Activated CD4-positive, alpha-beta T cell treated with anti-CD3 and anti-CD28 coated beads for 4 hours (primary cell): ENCODE results near the gene DAPK2.
"Not testable (repeated sequence)": the region's sequence is repeated elsewhere in the genome, so short reads cannot be mapped to it uniquely, and the experiment has no call there.

Experiments
- DNase-seq, 2 donors: peaks; one replicate each; pipeline ENCODE4 v3.0.0-alpha.2; 2020

The DAPK2 gene

DNA sequence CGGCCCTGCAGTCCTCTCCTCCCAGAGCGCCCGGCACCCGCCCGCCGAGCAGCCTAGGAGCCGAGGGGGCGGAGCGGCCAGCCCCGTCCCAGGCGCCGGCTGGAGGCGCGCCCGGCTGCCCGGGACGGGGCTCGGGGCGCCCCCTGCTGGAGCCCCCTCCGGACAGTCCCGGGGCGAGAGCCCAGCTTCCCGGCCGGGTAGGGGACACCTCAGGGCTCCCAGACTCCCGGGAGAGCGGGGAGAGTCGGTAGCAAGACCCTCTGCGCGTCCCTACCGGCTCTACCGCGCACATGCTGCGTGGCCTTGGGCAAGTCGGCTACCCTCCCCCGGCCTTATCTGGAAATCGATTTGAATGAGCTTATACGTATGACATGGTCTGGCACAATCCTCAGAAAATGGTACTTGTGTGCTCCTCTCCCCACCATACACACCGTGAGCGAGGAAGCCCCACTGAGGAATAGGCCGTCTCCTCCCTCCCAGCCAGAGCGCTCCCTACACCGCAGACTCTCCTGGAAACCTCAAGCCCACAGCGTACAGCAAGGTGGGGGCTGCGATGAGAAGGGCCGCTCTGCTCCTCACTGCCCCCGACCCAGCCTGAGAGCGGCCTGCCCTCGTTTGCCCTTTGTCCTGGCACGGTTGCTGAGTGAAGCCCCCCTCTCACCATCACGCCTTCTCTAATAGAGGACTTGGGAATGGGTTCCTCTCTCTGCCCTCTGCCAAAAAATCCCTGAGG, at the start of gene DAPK2:
Gene DAPK2, minus strand, starts transcription at position 65 of the 733 bp plus-strand sequence. CDS start 6,224 bp downstream, outside the sequence.
- DNase-seq: peak; percentile 62 to 67

- DNase-seq: no peak
Measured at GRCh38 chr15:64095431-64095794, 49.1 kb upstream of the DAPK2 start.

DNA sequence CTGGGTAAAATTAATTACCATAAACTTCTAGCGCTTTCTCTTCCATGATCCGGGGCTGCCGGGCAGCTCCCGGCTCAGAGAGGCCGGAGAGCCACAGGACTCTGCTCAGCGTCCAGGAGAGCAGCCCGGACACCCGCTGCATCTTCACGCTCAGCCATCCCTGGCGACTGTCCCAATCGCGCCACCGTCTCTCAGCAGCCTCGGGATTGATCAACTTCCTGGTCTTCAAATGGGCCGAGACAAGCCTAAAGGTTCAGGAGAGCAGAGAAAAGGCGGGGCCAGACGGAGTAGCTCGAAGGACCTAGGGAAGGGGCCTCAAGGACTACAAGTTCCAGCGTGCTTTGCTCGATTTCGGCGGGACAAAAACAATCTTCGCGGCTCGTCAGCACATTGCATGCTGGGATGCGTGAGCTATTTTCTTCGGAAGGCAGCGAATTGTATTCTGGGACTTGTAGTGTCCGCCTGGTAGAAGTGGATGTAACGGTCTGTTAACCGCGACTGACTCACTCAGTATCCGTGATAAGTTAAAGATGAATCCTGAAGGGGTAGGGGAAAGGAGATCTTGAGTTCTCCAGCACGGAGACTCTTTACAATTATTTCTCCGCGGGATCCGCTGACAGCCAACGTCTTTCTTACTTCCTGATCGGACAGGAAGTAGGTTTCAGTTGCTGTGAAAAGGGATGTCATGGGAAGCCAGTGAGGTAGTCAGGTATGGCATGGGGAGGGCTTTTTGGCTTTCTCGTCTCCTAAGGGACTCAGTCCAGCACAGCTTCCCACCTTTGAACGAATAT, 47.5 kb upstream of the DAPK2 start, which contains the start of gene CIAO2A:
Gene CIAO2A, minus strand, starts transcription at position 212 of the 791 bp plus-strand sequence. Its CDS starts 70 bp downstream, at position 142.
- DNase-seq: peak; percentile 88 to 91

DNA sequence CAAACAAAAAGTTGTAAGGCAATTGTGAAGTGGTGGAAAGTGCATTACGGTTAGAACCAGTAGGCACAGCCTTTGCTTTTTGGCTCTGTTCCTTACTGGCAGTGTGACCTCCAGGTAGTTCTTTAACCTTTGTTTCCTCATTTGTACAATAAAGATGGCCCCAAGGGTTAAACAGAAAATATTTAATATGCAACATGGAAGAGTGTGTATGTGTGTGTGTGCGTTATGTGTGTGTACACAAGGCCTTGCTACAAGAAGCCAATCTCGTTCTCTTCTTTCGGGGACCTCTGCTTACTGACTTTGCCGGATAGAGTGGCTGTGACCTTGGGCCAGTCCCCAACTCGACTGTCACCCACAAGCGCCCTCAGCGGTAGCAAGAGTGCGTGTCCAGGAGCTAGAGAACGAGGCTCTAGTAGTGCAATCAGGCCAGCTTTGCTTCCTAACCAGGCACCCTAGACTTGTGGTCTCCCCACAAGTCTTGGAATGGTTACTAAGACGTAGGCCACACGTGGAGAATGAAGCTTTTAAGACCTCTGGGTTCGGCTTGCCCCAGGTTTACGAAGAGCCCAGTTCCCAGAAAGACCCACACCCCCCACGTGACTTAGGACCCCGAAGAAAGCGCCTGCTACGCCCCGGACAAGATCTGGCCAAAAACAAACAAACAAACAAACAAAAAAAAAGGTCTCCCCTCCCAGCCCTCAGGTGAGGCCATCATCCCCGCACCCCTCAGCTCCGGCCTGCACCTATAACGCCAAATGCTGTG, 46.8 kb upstream of the DAPK2 start:
- peak; percentile 11 to 24 for DNase-seq

DNA sequence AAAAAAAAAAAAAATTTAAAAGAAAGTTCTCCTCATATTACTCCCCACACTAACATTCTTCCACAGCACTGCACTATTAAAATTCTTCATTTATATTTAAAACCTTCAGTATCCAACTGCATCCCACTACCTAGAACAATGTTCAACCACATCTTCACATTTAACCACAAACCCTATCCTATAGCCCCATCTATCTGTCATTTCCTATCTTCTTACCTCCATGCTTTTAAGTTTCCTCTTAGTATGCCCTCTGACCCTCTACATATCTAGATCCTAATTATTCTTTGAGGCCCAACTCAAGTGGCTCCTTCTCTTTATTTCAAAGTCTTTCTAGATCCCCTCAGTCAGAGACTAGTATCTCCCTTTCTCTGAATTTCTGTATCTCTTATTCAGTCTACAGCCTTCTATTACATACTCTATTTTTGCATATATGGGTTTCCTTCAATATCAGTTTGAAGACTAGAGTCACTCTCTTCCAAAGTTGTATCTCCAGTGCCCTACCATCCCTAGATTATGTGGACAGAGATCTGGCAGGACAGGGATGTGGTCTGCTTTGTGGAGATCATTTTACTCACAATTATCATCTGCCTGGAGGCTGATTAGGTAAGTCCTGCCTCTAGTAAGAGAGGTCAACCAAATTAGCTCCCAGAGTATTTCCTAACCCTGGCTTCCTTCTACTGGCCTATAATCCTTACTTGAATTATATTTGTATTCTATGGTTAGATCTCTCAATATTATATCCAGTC, 46.0 kb upstream of the DAPK2 start:
- no peak for DNase-seq

DNA sequence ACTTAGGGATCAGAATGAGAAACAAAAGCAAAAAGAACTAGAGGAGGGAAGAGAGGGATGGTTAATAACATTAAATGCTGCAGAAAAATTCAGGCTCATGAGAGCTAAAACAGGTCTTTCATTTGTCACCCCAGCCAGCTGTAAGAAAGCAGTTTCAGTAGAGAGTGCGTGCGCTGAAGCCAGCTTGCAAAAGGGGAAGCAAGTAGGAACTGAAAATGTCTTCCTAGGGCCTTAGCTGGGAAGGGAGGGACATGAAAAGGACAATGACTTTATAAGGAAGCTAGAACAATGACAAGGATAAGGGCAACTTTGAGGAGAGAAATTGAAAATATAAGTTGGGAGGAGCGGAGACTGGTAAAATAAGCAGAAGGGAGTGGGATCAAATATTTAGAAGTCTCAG, 44.2 kb upstream of the DAPK2 start:
- no peak for DNase-seq

- DNase-seq: no peak
Measured at GRCh38 chr15:64089543-64090280, 43.4 kb upstream of the DAPK2 start.

DNA sequence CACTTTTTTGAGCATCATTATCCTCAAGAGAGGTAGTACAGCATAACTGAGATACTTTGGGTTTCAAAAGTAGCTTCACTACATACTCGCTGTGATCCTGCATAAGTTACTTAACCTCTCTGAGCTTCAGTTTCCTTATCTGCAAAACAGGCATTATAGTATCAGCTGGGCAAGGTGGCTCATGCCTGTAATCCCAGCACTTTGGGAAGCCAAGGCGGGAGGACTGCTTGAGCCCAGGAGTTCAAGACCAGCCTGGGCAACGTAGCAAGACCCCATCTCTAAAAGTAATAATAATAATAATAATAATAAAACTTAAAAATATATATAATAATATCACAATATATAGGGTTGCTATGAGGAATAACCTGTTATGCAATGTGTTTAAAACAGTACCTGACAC, 36.5 kb upstream of the DAPK2 start:
- no peak for DNase-seq

- DNase-seq: not testable (repeated sequence)
Measured at GRCh38 chr15:64073496-64073895, 27.2 kb upstream of the DAPK2 start.

DNA sequence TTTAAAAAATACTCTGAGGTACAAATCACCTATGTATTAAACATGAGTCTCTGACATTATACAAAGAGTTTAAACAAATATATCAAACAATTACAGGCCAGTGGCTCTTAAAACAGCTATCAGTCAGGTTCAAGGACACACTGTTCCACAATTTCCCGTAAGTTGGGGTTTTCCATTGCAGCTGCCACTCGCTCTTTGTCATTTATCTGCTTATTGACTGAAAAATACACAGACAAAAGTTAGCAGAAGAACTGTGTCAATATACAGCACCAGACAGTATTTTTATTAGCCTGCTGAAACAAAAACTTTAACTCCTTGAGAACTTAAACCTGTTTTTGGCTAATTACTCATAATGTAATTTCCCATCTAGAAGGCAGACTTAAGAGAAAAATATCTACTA, 26.5 kb upstream of the DAPK2 start:
- no peak for DNase-seq

DNA sequence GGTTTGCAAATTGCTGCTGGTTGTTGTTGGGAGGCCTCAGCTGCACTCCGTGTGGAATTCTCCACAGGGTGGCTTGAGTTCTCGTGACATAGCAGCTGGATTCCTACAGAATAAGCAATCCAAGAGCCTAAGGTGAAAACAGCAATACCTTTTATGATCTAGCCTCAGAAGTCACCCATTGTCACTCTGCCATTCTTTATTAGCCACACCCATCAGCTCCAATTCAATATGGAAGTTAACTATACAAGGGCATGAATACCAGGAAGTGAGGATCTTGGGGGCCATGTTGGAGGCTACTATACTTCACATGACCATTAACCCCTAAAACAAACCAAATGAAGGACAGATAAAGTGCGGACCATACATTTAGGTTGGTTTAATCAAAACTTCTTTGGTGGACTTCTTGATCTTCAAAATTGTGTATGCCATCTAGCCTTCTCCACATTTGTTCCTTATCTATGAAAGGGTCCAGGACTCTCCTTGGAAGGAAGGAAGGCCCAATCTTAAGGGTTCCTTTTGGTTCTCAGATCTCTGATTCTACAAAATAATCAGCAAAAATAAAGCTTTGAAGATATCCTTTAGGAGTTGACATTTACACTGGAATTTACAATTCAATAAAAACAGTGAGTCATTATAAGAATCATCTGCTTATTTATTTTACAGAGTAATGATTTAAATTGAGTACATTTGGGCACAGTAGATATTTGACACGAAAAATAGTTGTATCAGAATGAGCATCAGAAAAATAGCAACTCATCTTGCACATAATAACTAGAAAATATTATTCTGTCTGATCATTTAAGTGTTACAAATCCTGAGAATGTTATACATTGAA, 25.9 kb upstream of the DAPK2 start:
- no peak for DNase-seq

DNA sequence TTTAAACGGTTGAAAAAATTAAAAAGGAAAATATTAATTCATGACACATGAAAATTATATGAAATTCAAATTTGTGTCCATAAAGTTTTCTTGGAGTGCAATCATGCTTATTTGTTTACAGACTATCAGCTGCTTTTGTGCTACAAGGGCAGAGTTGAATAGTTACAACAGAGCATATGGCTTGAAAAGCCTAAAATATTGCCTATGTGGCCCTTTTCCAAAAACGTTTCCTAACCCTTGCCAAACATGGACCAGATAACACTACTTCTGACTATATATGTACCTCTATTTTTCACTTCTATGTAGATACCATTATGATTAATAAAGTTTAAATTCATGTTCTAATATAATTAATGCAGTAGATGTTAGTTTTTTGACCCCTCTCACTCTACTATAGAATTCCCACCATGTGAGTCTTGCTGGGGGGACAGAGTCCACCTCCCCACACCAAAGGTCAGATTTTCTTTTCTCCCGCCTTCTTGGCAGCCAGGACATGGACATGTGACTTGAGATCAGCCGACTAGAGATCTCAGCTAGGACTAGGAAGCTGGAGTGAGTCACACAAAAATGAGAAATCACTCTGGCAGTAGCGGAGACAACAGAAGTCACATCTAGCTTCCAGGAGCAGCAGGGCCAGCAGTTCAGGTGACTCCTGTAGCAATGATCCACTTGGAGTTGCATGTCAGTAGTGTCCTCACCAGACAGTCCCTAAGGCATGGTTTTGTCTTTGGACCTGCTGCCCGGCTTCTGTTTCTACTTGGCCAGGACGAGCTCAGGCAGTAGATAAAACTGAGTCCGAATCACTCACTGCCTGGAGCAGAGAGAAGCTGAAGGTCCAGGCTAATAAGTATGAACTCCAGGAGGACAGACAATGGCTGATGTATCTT, 24.9 kb upstream of the DAPK2 start:
- DNase-seq: no peak

DNA sequence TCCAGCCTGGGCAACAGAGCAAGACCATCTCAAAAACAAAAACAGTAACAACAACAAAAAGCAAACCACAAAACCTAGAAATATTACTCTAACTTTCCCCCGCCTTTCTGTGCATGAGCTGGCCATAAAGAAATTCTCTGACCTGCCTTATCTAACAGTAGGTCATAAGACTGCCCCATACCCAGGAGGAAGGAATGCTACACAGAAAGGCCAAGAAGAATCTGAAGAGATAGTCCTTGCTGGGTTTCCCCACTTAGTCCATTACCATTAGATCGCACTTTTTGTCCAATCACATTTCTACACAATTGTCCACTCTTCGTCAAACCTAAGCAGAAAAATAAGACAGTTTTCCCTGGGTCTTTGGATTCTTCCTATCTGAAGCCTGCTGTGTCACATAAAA, 23.8 kb upstream of the DAPK2 start:
- DNase-seq: no peak

DNA sequence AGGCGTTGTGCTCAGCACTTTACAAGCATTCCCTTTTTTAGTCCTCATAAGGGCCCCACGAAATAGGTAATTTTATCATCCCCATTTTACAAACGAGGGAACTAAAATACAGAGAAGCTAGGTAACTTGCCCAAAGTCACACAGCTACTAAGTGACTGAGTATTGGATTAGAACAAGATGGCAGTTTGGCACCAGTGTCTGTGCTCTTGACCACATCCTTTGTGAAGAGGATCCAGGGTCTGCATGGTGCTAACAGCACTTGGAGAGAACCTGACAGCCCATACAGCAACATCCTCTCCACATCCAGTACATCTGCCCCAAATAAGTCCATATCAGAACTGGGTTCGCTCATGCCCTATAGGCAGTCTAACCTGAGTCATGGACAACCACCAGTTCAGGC, 21.8 kb upstream of the DAPK2 start:
- no peak for DNase-seq

DNA sequence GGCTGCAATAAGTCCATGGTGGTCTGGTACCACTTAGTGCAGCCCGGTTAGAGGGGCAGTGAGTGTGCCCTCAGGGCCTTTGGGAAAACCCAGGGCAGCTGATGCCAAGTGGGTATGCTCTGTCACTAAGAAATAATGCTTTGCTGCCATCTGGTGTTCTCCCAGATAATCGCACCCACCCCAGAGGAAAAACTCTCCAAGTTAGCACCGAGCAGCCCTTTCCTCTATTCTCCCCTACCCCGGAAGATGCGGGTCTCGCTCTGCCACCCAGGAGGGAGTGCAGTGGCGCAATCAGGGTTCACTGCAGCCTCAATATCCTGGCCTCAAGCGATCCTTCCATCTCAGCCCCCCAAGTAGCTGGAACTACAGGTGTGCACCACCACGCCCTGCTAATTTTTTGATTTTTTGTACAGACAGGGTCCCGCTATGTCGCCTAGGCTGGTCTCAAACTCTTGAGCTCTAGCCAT, 21.3 kb upstream of the DAPK2 start:
- DNase-seq: peak; percentile 52 to 71

GRCh38 chr15:64066451-64066850, 20.2 kb upstream of the DAPK2 start:
- DNase-seq: no peak

GRCh38 chr15:64060716-64061115, 14.4 kb upstream of the DAPK2 start:
- no peak for DNase-seq

- not testable (repeated sequence) for DNase-seq
Measured at GRCh38 chr15:64059104-64059503, 12.8 kb upstream of the DAPK2 start.

DNA sequence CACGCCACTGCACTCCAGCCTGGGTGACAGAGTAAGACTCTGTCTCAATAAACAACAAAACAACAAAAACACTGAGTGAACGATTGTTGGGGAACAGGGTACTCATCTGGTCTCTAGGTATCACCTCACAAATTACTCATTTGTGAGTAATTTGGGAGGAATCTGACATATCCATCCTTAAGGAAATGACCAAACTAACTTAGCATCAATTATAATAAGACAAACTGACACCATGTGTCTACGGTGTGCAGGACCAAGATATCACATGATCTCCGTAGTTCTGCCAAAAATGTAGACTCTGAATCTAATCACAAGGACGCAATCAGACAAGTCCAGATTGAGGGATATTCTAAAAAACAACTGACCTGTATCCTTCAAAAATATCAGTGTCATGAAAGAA, 12.0 kb upstream of the DAPK2 start:
- no peak for DNase-seq

DNA sequence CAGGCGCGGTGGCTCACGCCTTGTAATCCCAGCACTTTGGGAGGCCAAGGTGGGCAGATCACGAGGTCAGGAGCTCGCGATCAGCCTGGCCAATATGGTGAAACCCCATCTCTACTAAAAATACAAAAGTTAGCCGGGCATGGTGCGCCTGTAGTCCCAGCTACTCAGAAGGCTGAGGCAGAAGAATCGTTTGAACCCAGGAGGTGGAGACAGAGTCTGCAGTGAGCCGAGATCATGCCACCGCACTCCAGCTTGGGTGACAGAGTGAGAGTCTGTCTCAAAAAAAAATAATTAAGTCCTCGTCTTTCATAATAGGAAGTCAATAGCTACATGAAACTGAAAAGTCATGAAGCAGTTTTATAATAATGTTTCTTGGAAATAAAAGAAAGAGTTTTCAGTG, 7.4 kb upstream of the DAPK2 start:
- not testable (repeated sequence) for DNase-seq
